H1 (cell line): Measurements from ENCODE around the gene TMSB10. TPM values are rescaled to one million over a fixed set of nuclear protein-coding genes. Genes with fewer than 3 reads are reported as not detected.

ENCODE experiments used
- CTCF ChIA-PET: fragments of 300-600 bp; sonication (Branson Sonifier 250); formaldehyde crosslinking; loops from one replicate; lab custom pipeline; 2021; ENCODE audit not compliant: partially characterized antibody; lab: Charles Lee
- POLR2A ChIA-PET: fragments of 300-600 bp; sonication (Branson Sonifier 250); formaldehyde crosslinking; loops from one replicate; lab custom pipeline; 2021; ENCODE audit warnings: inconsistent platforms; ENCODE audit not compliant: partially characterized antibody; lab: Charles Lee
- DNase-seq, 2 experiments: peaks; one replicate each; pipeline versions ENCODE4 v3.0.0 to v3.0.0-alpha.2; 2010 to 2022; ENCODE audit warnings: low spot score in 2 of 2, low read depth in 1 of 2, mixed read lengths in 1 of 2
- FAIRE-seq: peaks from 2 replicates; lab custom pipeline; 2011; peaks lifted over from hg19 to GRCh38; lab: Jason Lieb, UNC
- H2AFZ ChIP-seq: 2 replicates; pipeline ENCODE4 v1.8.1; 2012; ENCODE audit warnings: low read length, inconsistent platforms
- H2AK5ac ChIP-seq: 2 replicates; pipeline ENCODE4 v1.6.1; 2013; ENCODE audit warnings: low read depth, low read length
- H2BK120ac ChIP-seq: replicated peaks from 2 replicates; pipeline ENCODE3; 2013; ENCODE audit warnings: low read depth, low read length, inconsistent platforms
- H2BK12ac ChIP-seq: 2 replicates; pipeline ENCODE4 v1.6.1; 2013; ENCODE audit warnings: low read depth, low read length
- H2BK15ac ChIP-seq: 2 replicates; pipeline ENCODE4 v1.6.1; 2013; ENCODE audit warnings: low read length
- H2BK20ac ChIP-seq: 2 replicates; pipeline ENCODE4 v1.6.1; 2013; ENCODE audit warnings: low read length
- H2BK5ac ChIP-seq: 2 replicates; pipeline ENCODE4 v1.6.1; 2013; ENCODE audit warnings: low read depth, low read length
- H3K14ac ChIP-seq: 2 replicates; pipeline ENCODE4 v1.6.1; 2013; ENCODE audit warnings: inconsistent platforms; ENCODE audit not compliant: insufficient read length
- H3K18ac ChIP-seq: 2 replicates; pipeline ENCODE4 v1.6.1; 2013; ENCODE audit warnings: low read length; ENCODE audit errors: extremely low read depth
- H3K23ac ChIP-seq: 2 replicates; pipeline ENCODE4 v1.6.1; 2013; ENCODE audit warnings: inconsistent platforms; ENCODE audit not compliant: insufficient read length
- H3K23me2 ChIP-seq: 2 replicates; pipeline ENCODE4 v1.6.1; 2013; ENCODE audit warnings: low read depth, low read length
- H3K27ac ChIP-seq: 2 replicates; pipeline ENCODE4 v1.6.1; 2011; ENCODE audit warnings: low read depth, low read length, inconsistent platforms
- H3K27me3 ChIP-seq, 4 experiments: replicated peaks in 1 of 4; 1 replicate in 1 of 4; 2 replicates in 3 of 4; pipeline versions ENCODE4 v1.6.1 to v1.8.1; 2011 to 2013; ENCODE audit warnings: low read length in 3 of 4, mild to moderate bottlenecking in 3 of 4, inconsistent platforms in 2 of 4, mixed read lengths in 2 of 4, moderate library complexity in 1 of 4; ENCODE audit not compliant: control insufficient read depth in 3 of 4, insufficient read depth in 3 of 4; ENCODE audit errors: extremely low read depth in 1 of 4
- H3K36me3 ChIP-seq, 4 experiments: 2 replicates each; pipeline versions ENCODE4 v1.6.1 to v1.8.1; 2011 to 2013; ENCODE audit warnings: mild to moderate bottlenecking in 4 of 4, low read length in 3 of 4, moderate library complexity in 2 of 4, control low read depth in 1 of 4, inconsistent platforms in 1 of 4; ENCODE audit not compliant: insufficient read depth in 4 of 4, control insufficient read depth in 2 of 4
- H3K4ac ChIP-seq: replicated peaks from 2 replicates; pipeline ENCODE3; 2013; ENCODE audit warnings: low read length, low read depth, mixed read lengths, inconsistent platforms; ENCODE audit not compliant: insufficient read length
- H3K4me1 ChIP-seq, 4 experiments: replicated peaks in 1 of 4; 1 replicate in 1 of 4; 2 replicates in 3 of 4; pipeline versions ENCODE4 v1.6.1 to v1.8.1; 2011 to 2013; ENCODE audit warnings: low read length in 3 of 4, inconsistent platforms in 2 of 4, mixed read lengths in 1 of 4; ENCODE audit not compliant: insufficient read depth in 4 of 4, control insufficient read depth in 3 of 4
- H3K4me2 ChIP-seq, 2 experiments: 2 replicates each; pipeline versions ENCODE4 v1.6.1 to v1.8.1; 2011 to 2013; ENCODE audit warnings: low read depth in 2 of 2, low read length in 2 of 2, control low read depth in 1 of 2, inconsistent platforms in 1 of 2, mild to moderate bottlenecking in 1 of 2; ENCODE audit not compliant: insufficient read depth in 1 of 2
- H3K4me3 ChIP-seq, 4 experiments: fragments of 200-600, 300-600 bp in 1 of 4; sonication (generic), shearing (Covaris generic), sonication (Bioruptor Twin) in 1 of 4; 2 replicates each; pipeline versions ENCODE4 v1.5.1 to v1.8.1; 2011 to 2016; ENCODE audit warnings: low read length in 4 of 4, low read depth in 3 of 4, control low read depth in 2 of 4, inconsistent platforms in 2 of 4, mild to moderate bottlenecking in 2 of 4, mixed read lengths in 1 of 4, moderate library complexity in 1 of 4; ENCODE audit not compliant: insufficient read depth in 2 of 4; ENCODE audit errors: extremely low read depth in 1 of 4
- H3K56ac ChIP-seq: replicated peaks from 2 replicates; pipeline ENCODE3; 2013; ENCODE audit warnings: low read depth, mild to moderate bottlenecking, mixed read lengths, low read length, inconsistent platforms; ENCODE audit not compliant: insufficient read length
- H3K79me1 ChIP-seq: 2 replicates; pipeline ENCODE4 v1.6.1; 2013; ENCODE audit warnings: low read depth, low read length, control low read depth
- H3K79me2 ChIP-seq, 2 experiments: 2 replicates each; pipeline versions ENCODE4 v1.6.1 to v1.8.1; 2012 to 2013; ENCODE audit warnings: low read length in 2 of 2, mild to moderate bottlenecking in 2 of 2, inconsistent platforms in 1 of 2; ENCODE audit not compliant: insufficient read depth in 2 of 2, control insufficient read depth in 1 of 2
- H3K9ac ChIP-seq, 4 experiments: replicated peaks in 1 of 4; 1 replicate in 1 of 4; 2 replicates in 3 of 4; pipeline versions ENCODE4 v1.6.1 to v1.8.1; 2011 to 2013; ENCODE audit warnings: low read depth in 3 of 4, low read length in 3 of 4, control low read depth in 2 of 4, mild to moderate bottlenecking in 2 of 4, moderate library complexity in 2 of 4, inconsistent platforms in 1 of 4; ENCODE audit errors: extremely low read depth in 1 of 4
- H3K9me3 ChIP-seq, 2 experiments: 2 replicates each; pipeline versions ENCODE4 v1.6.1 to v1.8.1; 2012 to 2013; ENCODE audit warnings: mild to moderate bottlenecking in 2 of 2, moderate library complexity in 2 of 2, control low read depth in 1 of 2, inconsistent platforms in 1 of 2, low read depth in 1 of 2, low read length in 1 of 2, mixed read lengths in 1 of 2; ENCODE audit not compliant: insufficient read depth in 2 of 2
- H4K20me1 ChIP-seq, 2 experiments: replicated peaks in 1 of 2; 2 replicates each; pipeline versions ENCODE3 to v1.8.1; 2011 to 2013; ENCODE audit warnings: inconsistent platforms in 2 of 2, low read length in 2 of 2, mild to moderate bottlenecking in 1 of 2; ENCODE audit not compliant: insufficient read depth in 2 of 2, control insufficient read depth in 1 of 2
- H4K5ac ChIP-seq: 2 replicates; pipeline ENCODE4 v1.6.1; 2013; ENCODE audit warnings: low read length, low read depth, mixed read lengths, inconsistent platforms; ENCODE audit not compliant: insufficient read length
- H4K8ac ChIP-seq: 2 replicates; pipeline ENCODE4 v1.8.0; 2013; ENCODE audit warnings: mild to moderate bottlenecking, moderate library complexity, low read length, inconsistent platforms; ENCODE audit not compliant: insufficient read depth; ENCODE audit errors: extremely low read depth
- H4K91ac ChIP-seq: replicated peaks from 2 replicates; pipeline ENCODE3; 2013; ENCODE audit warnings: low read length, mixed read lengths, inconsistent platforms; ENCODE audit not compliant: insufficient read length
- CHD2 ChIP-seq: IDR thresholded peaks from 2 replicates; pipeline ENCODE4 v1.6.1; 2012; ENCODE audit warnings: low read length, improper control_type of control experiment
- HDAC2 ChIP-seq, 2 experiments: fragments of 300-600 bp in 1 of 2; sonication (generic) in 1 of 2; IDR thresholded peaks; 2 replicates each; pipeline ENCODE4 v1.6.1; 2011 to 2012; ENCODE audit warnings: low read depth in 2 of 2, low read length in 2 of 2, mild to moderate bottlenecking in 2 of 2, moderate library complexity in 2 of 2, borderline replicate concordance in 1 of 2, inconsistent platforms in 1 of 2
- WGBS, 2 experiments: shearing (Covaris generic) in 1 of 2; methylation state at CpG; one replicate each; pipeline versions ENCODE4 v1.1.6 to v1.1.7; 2013 to 2015; ENCODE audit warnings: low lambda C conversion rate in 2 of 2, mixed read lengths in 2 of 2, inconsistent platforms in 1 of 2, low coverage in 1 of 2, missing lambda C conversion rate in 1 of 2; ENCODE audit not compliant: insufficient replicate concordance in 2 of 2, insufficient coverage in 1 of 2, insufficient read length in 1 of 2; ENCODE audit errors: extremely low coverage in 1 of 2, missing lambda C conversion rate in 1 of 2; 5-methylcytosine and 5-hydroxymethylcytosine counted together
- polyA plus RNA-seq, 7 experiments: library from polyadenylated mRNA; depleted of rRNA in 3 of 7; stranded (reverse) in 5 of 7; unstranded in 2 of 7; fragments of >200 nt in 5 of 7; fragments of 200-250 nt in 2 of 7; gene quantifications; 1 replicate in 5 of 7; 2 replicates in 1 of 7; 4 replicates in 1 of 7; pipeline versions ENCODE4 v1.2.1 to v1.2.3, GENCODE V29; 2011 to 2013; ENCODE audit warnings: missing spikeins in 2 of 7, mixed read lengths in 2 of 7
- total RNA-seq: library from RNA; stranded (reverse); fragmentation: NEBNext Ultra II Directional; extraction: Animal tissue kit (Norgen Biotek cat#: 25700); gene quantifications from 2 replicates; pipeline ENCODE4 v1.2.1, GENCODE V29; 2021
- TF ChIP-seq, protein P1 (sequence below): IDR thresholded peaks from 2 replicates; pipeline ENCODE4 v1.6.1; 2011; ENCODE audit warnings: low read depth, mild to moderate bottlenecking, low read length; ENCODE audit not compliant: insufficient read depth

The TMSB10 gene
- total and polyA plus RNA-seq, 2 of the 8 experiments (the other 6 are each of a cell fraction or from before 2014, with no cell fraction given): 593 to 1,075 TPM

DNA sequence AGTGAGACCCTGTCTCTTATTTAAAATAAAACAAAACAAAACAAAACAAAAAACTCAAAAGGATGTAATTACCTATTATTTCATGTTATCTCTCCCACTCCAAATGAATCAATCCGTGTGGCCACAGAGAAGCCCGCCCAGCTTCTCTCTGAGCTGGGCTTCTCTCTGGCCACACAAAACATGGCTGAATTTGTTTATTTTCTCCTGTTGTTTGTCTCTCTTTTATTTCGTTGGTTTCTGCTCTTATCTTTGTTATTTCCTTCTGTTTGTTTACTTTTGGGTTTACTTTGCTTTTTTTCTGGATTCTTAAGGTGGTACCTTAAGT lies 23.1 kb upstream of the TMSB10 start:
- Histone ChIP-seq H4K5ac (no peak overlapping the region), H2AK5ac (no peak overlapping the region), H3K4me2 (peak overlapping the region in 1 of 2 experiments; percentile 93; a peak in 2 of 4 replicates), H3K14ac (no peak overlapping the region), H2BK120ac (no peak overlapping the region), H4K91ac (no peak overlapping the region), H3K27me3 (peaks cover 12 to 42% (median 39%) of the 10 kb centered on the region in 4 experiments), H3K27ac (no peak overlapping the region), H2BK15ac (no peak overlapping the region), H4K20me1 (peaks cover 0 to 5% of the 10 kb centered on the region in 2 experiments), H3K23me2 (peaks cover 18% of the 10 kb centered on the region), H2BK20ac (no peak overlapping the region), H2BK12ac (no peak overlapping the region), H3K36me3 (no peaks in the 10 kb centered on the region), H4K8ac (no peak overlapping the region), H3K79me2 (no peaks in the 10 kb centered on the region), H3K4me1 (peaks cover 0 to 3% (median under 1%) of the 10 kb centered on the region in 4 experiments; a peak in 3 of 7 replicates), H3K23ac (no peak overlapping the region), H2BK5ac (no peak overlapping the region), H3K4ac (no peak overlapping the region), H3K9me3 (no peaks in the 10 kb centered on the region), H3K9ac (no peak overlapping the region), H2AFZ (no peak overlapping the region), H3K79me1 (no peaks in the 10 kb centered on the region), H3K56ac (no peak overlapping the region), H3K4me3 (no peak overlapping the region), H3K18ac (no peak overlapping the region)
- POLR2A ChIA-PET: interaction anchor here (0.6 to 1.5 kb wide), 4 partner anchors 12 to 152 kb away, joined by 3 read pairs; no protein-coding TSS in a partner anchor
- FAIRE-seq (no peak), DNase-seq (no peak)
- TF ChIP-seq, protein P1, sequence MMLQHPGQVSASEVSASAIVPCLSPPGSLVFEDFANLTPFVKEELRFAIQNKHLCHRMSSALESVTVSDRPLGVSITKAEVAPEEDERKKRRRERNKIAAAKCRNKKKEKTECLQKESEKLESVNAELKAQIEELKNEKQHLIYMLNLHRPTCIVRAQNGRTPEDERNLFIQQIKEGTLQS: no peak
- TF ChIP-seq CHD2: no peak
- no peak for TF ChIP-seq HDAC2 (IDR thresholded peaks at IDR 0.05; ENCODE audit: borderline replicate concordance in 1 of 2, low read depth in 2 of 2, low read length in 2 of 2)
- WGBS, 2 experiments: 34% methylated on average over 3 of the region's 3 CpGs; no CpG with 5 or more reads in 1 of the 2 experiments
- CTCF ChIA-PET: interaction anchor here (0.6 to 8.1 kb wide), 19 partner anchors 10 to 563 kb away, joined by 3 to 38 read pairs (median 3); no protein-coding TSS in a partner anchor
